ENCODE results near the gene RAD51B. TPM values are rescaled to one million over a fixed set of nuclear protein-coding genes. Genes with fewer than 3 reads are reported as not detected.

The RAD51B gene
- total RNA-seq, 1 experiment from 2014 or later, result 13.3 TPM

DNA sequence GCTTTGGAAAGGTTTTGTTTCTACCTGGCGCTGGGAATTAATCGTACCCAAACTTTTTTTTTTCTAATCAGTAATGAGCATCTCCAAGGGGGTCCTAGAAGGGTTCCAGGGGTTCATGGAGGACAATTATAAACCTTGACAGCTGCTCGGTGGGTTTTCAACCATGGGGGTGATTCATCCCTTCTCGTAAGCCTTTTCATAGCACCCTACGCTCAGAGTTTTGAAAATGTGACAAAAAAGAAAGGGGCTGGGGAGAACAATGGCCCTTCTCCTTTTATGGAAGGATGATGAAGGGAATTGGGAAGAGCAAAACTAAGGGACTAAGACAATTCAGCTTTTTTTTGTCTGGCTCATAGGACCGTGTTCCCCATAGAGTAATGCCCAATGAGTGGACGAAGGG is 776.6 kb downstream of the RAD51B start:
- H3K4me3 ChIP-seq, result no peak overlapping the region
- DNase-seq, result peak; percentile 57 to 84
- no peaks in the 10 kb centered on the region for H3K9me3 ChIP-seq (replicated peaks)
- no peaks in the 10 kb centered on the region for H3K36me3 ChIP-seq
- peaks cover 83% of the 10 kb centered on the region for H3K4me1 ChIP-seq
- H3K27ac ChIP-seq, result peak overlapping the region; percentile 99
- no peaks in the 10 kb centered on the region for H3K27me3 ChIP-seq

DNA sequence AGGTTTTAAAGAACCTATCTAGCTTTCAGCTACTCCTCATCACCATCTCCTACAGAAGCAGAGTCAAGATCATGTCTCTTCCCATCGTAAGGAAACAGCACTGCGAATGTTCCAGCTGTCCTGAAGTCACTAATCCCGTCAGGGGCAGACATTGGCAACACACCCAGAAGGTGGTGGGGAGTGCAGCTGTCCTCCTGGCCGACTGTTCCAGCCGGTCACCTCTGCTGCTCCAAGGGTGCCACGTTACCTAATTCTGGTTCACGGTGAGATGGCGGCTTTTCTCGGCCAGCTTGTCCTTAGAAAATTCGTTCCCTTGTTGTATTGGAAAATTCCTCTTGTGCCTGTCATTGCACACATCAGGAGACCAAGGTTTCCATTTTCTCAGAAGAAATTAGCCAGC is 777.1 kb downstream of the RAD51B start:
- peak; percentile 94 to 97 for DNase-seq
- H3K36me3 ChIP-seq, result no peaks in the 10 kb centered on the region
- H3K4me3 ChIP-seq, result no peak overlapping the region
- peak overlapping the region; percentile 99 for H3K27ac ChIP-seq
- no peaks in the 10 kb centered on the region for H3K27me3 ChIP-seq
- no peaks in the 10 kb centered on the region for H3K9me3 ChIP-seq (replicated peaks)
- H3K4me1 ChIP-seq, result peaks cover 83% of the 10 kb centered on the region

DNA sequence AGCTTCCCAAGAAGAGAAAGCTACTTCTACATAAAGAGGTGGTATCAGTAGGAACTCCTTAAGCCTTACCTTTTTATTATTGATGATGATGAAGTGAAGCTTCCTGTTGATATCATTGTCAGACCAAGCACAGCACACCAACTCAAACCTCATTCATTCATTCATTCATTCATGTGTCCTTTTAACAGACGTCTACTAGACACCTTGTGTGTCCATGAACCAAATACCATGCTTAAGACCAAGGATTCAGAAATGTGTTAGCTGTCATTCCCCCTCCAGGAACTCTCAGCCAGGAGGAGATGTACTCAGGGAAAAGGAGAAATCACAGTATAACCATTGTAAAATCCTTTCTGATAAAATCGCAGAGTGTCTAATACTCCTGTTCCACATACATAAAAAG is 778.5 kb downstream of the RAD51B start:
- H3K36me3 ChIP-seq, result no peaks in the 10 kb centered on the region
- no peaks in the 10 kb centered on the region for H3K27me3 ChIP-seq
- H3K4me3 ChIP-seq, result no peak overlapping the region
- H3K27ac ChIP-seq, result peak overlapping the region; percentile 99
- DNase-seq, result no peak
- H3K9me3 ChIP-seq (replicated peaks), result no peaks in the 10 kb centered on the region
- H3K4me1 ChIP-seq, result peaks cover 79% of the 10 kb centered on the region

DNA sequence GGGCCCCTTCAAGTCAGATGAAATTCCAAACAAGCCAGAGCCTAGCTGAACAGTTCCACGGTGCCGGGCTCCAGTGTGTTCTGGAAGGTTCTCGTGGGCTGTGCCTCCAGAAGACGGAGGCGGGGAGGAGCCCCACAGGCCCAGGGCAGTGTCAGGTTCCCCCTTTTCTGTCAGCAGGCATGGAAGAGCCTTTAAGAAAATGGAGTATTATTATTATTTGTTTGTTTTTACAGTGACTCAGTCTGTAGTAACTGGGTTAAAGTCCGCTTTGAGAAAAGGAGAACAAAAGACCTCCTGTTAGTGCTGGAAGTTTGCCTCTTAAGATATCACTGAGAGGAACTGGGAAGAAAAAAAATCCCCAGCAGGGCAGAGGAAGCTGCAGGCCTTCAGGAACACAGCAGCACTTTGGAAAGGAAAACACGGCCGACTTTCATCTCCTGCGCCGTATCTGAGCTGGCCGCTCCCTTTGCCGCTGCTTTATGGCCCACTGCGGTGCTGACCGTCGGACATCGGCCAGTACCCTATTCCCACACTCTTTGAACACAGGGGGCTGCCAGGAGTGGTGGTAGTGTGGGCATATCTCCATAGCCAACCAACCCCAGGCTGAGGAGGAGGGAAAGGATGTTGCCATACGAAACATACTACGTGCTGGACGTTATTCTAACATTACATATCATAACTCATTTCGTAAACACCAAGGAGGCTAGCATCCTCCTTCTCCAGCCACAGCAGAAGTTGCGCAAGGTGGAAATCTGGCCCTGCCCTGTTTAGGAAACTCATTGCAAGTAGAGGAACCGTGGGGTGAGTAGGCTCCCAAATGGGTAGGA is 779.3 kb downstream of the RAD51B start:
- H3K36me3 ChIP-seq, result no peaks in the 10 kb centered on the region
- no peak overlapping the region for H3K4me3 ChIP-seq
- H3K27me3 ChIP-seq, result no peaks in the 10 kb centered on the region
- H3K27ac ChIP-seq, result peak overlapping the region; percentile 99
- DNase-seq, result peak; percentile 59 to 82
- peaks cover 80% of the 10 kb centered on the region for H3K4me1 ChIP-seq
- H3K9me3 ChIP-seq (replicated peaks), result no peaks in the 10 kb centered on the region

DNA sequence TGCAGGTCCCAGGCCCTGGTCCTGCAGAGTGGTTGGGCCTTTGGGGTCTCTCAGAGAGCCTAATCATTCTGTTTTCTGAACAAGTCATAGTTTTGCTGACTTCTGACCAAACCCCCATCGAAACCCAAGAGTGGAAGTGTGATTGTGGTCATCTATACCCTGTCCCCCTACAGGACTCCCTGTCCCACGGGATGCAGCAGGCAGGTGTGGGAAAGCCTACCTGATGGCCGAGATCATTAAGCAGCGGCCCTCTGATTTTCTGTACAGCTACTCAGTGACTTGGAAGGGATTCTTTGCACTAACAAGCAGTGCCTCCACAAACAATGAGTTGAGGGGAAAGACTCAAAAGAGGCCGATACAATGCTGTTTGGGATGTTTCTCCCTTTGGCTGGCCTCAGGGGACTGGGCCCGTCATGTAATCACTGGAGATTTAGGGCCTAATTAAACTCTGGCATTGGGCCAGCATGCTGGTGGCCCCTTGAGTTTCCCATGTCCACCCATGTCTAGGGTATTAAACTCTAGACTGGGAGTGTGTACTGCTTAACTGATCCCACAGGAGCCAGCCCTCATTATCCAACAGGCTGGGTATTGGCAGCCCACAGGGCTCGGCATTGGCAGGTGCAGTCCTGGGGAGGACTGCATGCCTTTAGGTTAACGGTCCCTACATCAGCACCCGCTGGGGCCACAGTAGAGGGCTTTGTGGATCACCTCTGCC is 780.5 kb downstream of the RAD51B start:
- DNase-seq, result peak; percentile 74 to 89
- Histone ChIP-seq H3K4me3 (no peak overlapping the region), H3K9me3 (replicated peaks) (no peaks in the 10 kb centered on the region), H3K4me1 (peaks cover 73% of the 10 kb centered on the region), H3K36me3 (no peaks in the 10 kb centered on the region), H3K27me3 (no peaks in the 10 kb centered on the region), H3K27ac (peak overlapping the region; percentile 99)

DNA sequence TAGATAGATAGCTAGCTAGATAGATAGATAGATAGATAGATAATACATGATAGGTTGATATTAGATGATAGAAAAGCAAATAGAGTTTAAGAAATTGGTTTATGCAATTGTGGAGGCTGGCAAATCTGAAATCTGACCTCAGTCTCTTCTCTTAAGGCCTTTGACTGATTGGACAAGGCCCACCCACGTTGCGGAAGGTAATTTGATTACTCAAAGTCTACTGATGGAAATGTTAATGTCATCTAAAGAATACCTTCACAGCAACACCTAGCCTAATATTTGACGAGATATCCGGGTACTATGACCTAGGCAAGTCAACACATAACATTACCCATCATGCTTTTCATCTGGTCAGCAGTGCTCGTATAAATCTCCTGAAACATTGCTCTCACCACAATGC is 782.9 kb downstream of the RAD51B start:
- DNase-seq, result no peak
- H3K4me3 ChIP-seq, result no peak overlapping the region
- H3K27ac ChIP-seq, result no peak overlapping the region
- no peaks in the 10 kb centered on the region for H3K36me3 ChIP-seq
- H3K4me1 ChIP-seq, result peaks cover 57% of the 10 kb centered on the region
- H3K9me3 ChIP-seq (replicated peaks), result no peaks in the 10 kb centered on the region; the same call in 1 of the 2 replicates
- H3K27me3 ChIP-seq, result no peaks in the 10 kb centered on the region

DNA sequence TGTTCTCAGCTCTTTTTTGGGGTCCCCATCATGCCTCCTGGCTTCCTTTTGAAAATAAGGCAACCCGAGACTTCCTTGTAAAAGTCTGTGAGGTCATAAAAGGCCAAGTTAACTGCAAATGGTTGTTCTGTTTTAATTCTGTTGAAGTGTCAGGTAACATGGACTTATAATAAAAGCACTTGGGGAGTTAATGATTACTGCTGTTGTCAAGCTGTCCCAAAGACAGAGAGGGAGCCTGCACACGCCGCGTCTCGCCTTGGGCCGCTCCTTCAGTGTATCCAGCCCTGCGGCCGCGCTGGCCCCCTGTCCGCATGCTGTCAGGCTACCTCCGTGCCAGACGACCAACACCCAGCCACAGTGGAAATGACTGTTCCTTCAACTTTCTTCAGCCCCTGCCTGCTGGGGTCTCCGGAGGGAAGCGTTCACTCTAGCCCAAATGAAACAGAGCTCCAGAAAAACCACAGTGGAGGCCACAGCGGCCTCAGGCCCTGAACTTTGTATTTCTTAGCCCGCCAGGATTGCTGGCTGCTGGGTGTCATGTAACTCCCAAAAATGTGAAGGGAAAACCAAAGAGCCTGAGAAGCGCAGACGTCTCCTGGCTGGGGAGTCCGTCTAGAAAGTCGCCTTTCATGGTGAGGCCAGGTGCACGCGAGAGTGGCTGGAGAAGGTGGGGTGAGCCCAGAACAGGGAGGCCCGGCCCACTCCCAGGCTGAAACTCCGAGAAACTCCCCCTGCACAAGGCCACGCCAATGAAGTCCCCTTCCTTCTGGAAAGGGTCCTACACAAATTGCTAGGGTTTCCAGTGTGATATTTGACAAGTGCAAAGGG is 784.2 kb downstream of the RAD51B start:
- H3K27ac ChIP-seq, result peak overlapping the region; percentile 48
- peak; percentile 42 to 71 for DNase-seq
- no peaks in the 10 kb centered on the region for H3K36me3 ChIP-seq
- H3K27me3 ChIP-seq, result no peaks in the 10 kb centered on the region
- no peaks in the 10 kb centered on the region; the same call in 1 of the 2 replicates for H3K9me3 ChIP-seq (replicated peaks)
- peaks cover 57% of the 10 kb centered on the region for H3K4me1 ChIP-seq
- H3K4me3 ChIP-seq, result no peak overlapping the region

DNA sequence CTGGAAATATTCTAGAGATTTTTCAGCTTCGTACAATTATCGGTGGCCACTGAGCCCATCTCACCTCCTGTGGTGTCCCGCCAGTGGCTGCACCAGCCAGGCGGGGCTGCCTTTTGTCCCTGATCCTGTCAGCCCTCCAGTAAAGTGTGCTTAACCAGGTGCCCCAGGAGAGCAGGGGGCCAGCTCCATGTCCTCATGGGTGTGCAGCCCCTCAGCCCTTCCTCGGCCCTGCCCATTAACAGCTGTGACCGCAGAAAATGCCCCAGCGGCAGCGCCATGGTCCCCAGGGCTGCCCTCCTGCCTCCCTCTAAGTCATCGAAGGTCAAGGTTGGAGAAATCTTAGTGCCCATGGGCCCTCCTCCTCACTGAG is 784.8 kb downstream of the RAD51B start:
- H3K4me3 ChIP-seq, result no peak overlapping the region
- DNase-seq, result no peak
- H3K27ac ChIP-seq, result peak overlapping the region; percentile 48
- peaks cover 55% of the 10 kb centered on the region for H3K4me1 ChIP-seq
- no peaks in the 10 kb centered on the region for H3K27me3 ChIP-seq
- no peaks in the 10 kb centered on the region for H3K36me3 ChIP-seq
- no peaks in the 10 kb centered on the region; the same call in 1 of the 2 replicates for H3K9me3 ChIP-seq (replicated peaks)

DNA sequence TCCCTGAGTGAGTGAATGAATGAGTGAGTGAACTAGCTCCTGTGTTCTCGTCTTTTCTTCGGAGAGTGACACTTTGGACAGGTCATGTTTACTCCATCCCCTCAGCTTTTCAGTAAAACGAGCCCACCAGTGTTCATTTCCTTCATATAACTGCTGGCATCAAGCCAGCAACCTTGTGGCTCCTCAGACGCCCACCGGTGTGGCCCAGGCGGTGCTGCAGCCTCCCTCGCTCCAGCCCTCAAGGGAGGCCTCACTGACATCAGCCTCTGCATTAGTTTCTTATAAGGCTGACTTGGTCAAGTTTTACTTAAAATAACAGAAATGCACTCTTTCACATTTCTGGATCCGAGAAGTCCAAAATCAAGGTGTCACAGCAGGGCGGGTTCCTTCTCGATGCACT is 785.2 kb downstream of the RAD51B start:
- H3K27me3 ChIP-seq, result no peaks in the 10 kb centered on the region

DNA sequence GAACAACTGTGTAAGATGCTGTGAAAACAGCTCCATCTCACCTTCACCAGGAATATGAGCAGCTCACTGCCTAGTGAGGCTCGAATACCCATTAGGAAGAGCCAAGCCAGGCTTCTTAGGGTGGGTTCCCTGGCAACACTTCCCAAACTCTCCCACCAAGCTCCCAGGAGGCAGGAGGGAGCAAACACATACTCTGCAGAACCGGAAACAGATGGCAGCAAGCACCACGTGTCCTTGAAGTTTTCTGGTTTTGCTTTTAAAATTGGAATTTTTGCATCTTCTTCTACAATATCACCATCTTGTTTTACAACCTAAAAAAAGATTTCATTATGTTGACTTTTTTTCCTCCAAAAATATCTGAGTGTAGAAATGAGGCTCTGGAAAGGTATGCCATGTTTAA is 786.6 kb downstream of the RAD51B start:
- no peak for DNase-seq
- Histone ChIP-seq H3K27ac (no peak overlapping the region), H3K27me3 (no peaks in the 10 kb centered on the region), H3K9me3 (replicated peaks) (no peaks in the 10 kb centered on the region; the same call in 1 of the 2 replicates), H3K36me3 (no peaks in the 10 kb centered on the region), H3K4me1 (peaks cover 43% of the 10 kb centered on the region), H3K4me3 (no peak overlapping the region)

More for the DNA sequence above, 785.2 kb downstream of the RAD51B start:
- no peaks in the 10 kb centered on the region for H3K36me3 ChIP-seq
- H3K4me3 ChIP-seq, result no peak overlapping the region
- DNase-seq, result no peak
- no peak overlapping the region for H3K27ac ChIP-seq
- H3K9me3 ChIP-seq (replicated peaks), result no peaks in the 10 kb centered on the region; the same call in 1 of the 2 replicates
- H3K4me1 ChIP-seq, result peaks cover 50% of the 10 kb centered on the region

DNA sequence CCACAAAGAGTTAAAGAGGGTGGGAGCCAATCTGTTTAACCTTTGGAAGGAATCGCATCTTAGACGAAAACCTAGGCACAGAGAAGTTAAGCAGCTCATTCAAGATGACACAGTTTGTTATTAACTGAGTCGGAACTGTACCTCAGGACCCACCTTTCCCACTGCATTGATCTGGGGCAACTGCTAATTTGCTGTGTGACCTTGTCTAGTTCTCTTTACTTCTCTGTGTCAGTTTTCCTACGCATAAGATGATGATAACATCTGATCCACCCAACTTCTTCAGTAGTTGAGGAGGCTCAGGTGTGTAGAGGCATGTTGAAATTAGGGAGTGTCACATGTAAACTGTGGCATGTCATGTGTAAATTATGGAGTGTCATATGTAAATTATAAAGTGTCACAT is 787.1 kb downstream of the RAD51B start:
- H3K9me3 ChIP-seq (replicated peaks), result no peaks in the 10 kb centered on the region; the same call in 1 of the 2 replicates
- H3K27ac ChIP-seq, result no peak overlapping the region
- H3K36me3 ChIP-seq, result no peaks in the 10 kb centered on the region
- no peaks in the 10 kb centered on the region for H3K27me3 ChIP-seq
- no peak overlapping the region for H3K4me3 ChIP-seq
- no peak for DNase-seq
- H3K4me1 ChIP-seq, result peaks cover 47% of the 10 kb centered on the region

DNA sequence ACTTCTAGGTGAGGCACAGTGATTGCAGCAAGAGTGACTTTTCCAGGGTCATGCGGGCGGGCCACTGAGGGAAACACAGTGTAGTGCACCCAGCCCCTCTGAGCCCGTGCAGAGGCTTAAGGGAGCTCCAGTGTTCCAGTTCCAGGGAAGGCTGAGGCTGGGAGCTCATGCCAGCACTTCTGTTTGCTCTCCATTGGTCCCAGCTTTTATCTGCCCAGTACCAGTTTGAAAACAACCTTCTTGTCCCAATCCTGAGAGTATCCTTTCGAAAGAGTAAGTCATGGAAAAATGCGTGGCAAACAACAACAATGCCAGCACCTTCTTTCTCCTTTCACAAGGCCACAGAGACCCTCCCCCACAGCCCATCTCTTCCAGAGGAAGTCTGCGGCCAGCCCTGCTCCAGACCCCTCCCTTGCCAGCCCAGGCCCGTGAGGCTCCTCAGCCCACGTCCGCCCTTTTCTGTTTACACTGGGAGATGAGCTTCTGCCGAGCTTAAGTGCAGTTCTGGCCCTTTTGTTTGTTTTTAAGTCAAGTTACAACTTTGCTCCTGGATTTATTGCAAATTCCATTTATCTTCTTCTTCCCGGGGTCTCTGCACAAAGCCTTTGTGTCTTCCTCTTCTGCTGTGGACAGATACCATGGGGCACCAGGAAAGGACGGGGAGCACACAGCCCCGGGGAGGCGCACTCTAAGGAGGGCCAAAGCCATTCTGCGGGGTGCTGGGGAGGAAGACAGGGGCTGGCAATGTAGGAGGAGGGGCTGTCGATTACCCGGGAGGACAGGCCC is 787.7 kb downstream of the RAD51B start:
- H3K27ac ChIP-seq, result peak overlapping the region; percentile 51
- DNase-seq, result peak in 1 of 2 experiments; percentile 45
- peaks cover 52% of the 10 kb centered on the region for H3K4me1 ChIP-seq

DNA sequence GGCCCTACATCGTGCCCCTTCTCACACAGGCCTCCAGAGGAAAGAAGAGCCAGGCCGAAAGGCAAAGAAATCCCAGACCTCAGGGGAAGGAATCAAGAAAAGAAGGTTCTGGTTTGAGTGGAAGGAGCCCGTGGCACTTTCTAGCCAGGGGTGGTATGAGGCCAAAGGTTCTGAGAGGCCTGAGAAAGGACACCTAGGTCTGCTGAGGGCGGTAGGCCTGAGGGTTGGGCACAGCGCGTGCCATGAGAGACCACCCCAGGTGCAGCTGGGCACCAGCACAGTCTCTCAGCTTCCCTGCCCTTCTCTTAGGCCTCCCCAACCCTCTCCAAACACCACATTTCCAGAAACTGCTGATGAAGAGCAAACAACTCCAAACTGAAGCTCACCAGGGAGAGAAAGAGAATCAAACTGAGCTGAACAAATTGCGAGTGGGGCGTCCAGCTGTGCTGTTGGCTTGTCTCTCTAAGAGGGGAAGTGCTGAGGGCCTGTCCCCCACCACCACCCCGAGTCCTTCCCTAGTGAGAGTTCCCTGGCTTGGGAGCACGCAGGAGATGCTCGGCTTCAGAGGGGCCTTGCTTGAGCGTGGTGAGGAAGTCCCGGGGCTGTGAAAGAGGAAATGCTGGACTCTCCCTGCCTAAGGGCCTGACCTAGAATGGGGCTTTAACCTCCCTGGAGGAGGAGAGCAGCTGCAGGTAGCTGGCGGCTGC is 788.4 kb downstream of the RAD51B start:
- no peaks in the 10 kb centered on the region; the same call in 1 of the 2 replicates for H3K9me3 ChIP-seq (replicated peaks)
- peak overlapping the region; percentile 51 for H3K27ac ChIP-seq
- no peaks in the 10 kb centered on the region for H3K27me3 ChIP-seq
- no peak overlapping the region for H3K4me3 ChIP-seq
- no peaks in the 10 kb centered on the region for H3K36me3 ChIP-seq
- peaks cover 57% of the 10 kb centered on the region for H3K4me1 ChIP-seq
- DNase-seq, result peak in 1 of 2 experiments; percentile 39

More for the DNA sequence above, 787.7 kb downstream of the RAD51B start:
- no peaks in the 10 kb centered on the region for H3K36me3 ChIP-seq
- no peaks in the 10 kb centered on the region; the same call in 1 of the 2 replicates for H3K9me3 ChIP-seq (replicated peaks)
- no peaks in the 10 kb centered on the region for H3K27me3 ChIP-seq
- H3K4me3 ChIP-seq, result no peak overlapping the region

All from SJCRH30 (cell line).